GM23338 (cell line): ENCODE data around the gene EEF1G.

Experiments used
- EZH2 ChIP-seq: fragments of 200-600 bp; sonication (generic); IDR thresholded peaks from one replicate; pipeline ENCODE4 v1.8.0; 2017; ENCODE audit warnings: antibody characterized with exemption, mild to moderate bottlenecking, low read depth; ENCODE audit not compliant: unreplicated experiment
- EZH2phosphoT487 ChIP-seq: fragments of 200-600 bp; sonication (generic); IDR thresholded peaks from one replicate; pipeline ENCODE4 v1.8.1; 2018; ENCODE audit warnings: antibody characterized with exemption; ENCODE audit not compliant: unreplicated experiment
- TF ChIP-seq, protein P1 (sequence below), 2 experiments: fragments of 200-600 bp in 1 of 2; sonication (generic) in 1 of 2; conservative IDR thresholded peaks; 2 replicates each; pipeline versions ENCODE4 v1.5.1 to v1.6.1; 2016 to 2017; ENCODE audit warnings: antibody characterized with exemption in 2 of 2, low read depth in 2 of 2, mild to moderate bottlenecking in 2 of 2, moderate library complexity in 1 of 2

DNA sequence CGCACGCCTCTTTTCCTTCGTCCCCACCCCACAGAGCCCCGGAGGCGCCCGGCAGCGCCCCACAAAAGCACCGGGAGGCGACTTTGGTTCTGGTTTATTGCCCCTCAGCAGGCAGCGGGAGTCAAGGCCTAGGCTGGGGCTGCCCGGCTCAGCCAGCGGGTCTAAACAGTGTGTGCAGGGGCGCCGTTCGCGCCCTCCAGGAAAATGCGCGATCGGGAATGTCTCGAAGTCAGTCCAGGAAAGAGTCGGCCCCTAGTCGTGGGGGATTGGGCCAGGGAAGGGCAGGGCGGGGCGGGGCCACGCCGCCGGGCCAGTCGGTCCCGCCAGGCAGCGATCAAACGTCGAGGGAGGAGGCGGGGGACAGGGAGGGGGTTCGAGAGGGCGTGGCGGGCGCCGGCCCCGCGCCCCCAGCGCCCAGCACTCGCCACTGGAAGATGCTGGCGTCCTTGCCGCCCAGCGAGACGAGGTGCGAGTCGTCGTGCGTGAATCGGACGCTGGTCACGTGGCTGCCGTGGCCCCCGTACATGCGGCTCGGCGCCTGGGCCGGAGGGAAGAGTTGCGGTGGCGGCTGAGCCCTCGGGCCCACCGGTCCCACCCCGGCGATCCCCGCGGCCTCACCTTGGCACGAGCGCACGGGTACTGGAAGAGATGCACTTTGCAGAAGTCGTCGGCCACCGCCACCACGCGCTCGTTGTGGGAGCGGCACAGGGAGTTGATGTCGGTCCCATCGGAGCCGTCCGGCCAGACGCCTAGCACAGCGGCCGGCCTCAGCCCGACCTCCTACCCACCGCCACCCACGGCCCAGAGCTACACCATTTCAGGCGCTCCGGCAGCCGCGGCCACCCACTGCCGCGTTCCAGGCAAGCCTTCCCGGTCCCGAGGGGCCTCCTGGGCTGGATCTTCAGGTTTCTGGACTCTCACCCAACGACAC lies 28.7 kb upstream of the EEF1G start:
- TF ChIP-seq, protein P1, sequence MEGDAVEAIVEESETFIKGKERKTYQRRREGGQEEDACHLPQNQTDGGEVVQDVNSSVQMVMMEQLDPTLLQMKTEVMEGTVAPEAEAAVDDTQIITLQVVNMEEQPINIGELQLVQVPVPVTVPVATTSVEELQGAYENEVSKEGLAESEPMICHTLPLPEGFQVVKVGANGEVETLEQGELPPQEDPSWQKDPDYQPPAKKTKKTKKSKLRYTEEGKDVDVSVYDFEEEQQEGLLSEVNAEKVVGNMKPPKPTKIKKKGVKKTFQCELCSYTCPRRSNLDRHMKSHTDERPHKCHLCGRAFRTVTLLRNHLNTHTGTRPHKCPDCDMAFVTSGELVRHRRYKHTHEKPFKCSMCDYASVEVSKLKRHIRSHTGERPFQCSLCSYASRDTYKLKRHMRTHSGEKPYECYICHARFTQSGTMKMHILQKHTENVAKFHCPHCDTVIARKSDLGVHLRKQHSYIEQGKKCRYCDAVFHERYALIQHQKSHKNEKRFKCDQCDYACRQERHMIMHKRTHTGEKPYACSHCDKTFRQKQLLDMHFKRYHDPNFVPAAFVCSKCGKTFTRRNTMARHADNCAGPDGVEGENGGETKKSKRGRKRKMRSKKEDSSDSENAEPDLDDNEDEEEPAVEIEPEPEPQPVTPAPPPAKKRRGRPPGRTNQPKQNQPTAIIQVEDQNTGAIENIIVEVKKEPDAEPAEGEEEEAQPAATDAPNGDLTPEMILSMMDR (conservative IDR thresholded peaks at IDR 0.05; ENCODE audit: low read depth in 2 of 2): peak in 1 of 2 experiments; percentile 15; a peak in 1 of 4 replicates
- TF ChIP-seq EZH2 (peak; percentile 41), EZH2phosphoT487 (no peak)
